Endothelial cell of umbilical vein (primary cell): ENCODE measurements around the gene CHN1. TPM values are rescaled to one million over a fixed set of nuclear protein-coding genes. Genes with fewer than 3 reads are reported as not detected.

Source experiments
- BruUV-seq: library from RNA; stranded (reverse); fragments of 400-500 nt; replicated peaks from 2 replicates; lab custom pipeline; 2021; lab: Mats Ljungman, UMichigan
- CTCF ChIA-PET: fragments of 300-600, 350-600 bp; sonication (Branson Sonifier 250); formaldehyde crosslinking; loops from one replicate; lab custom pipeline; 2021; ENCODE audit warnings: antibody characterized with exemption, inconsistent platforms; lab: Charles Lee
- POLR2A ChIA-PET: fragments of 300-600, 350-600 bp; sonication (Branson Sonifier 250); formaldehyde crosslinking; loops from one replicate; lab custom pipeline; 2021; ENCODE audit warnings: antibody characterized with exemption, inconsistent platforms; lab: Charles Lee
- DNase-seq: peaks from one replicate; pipeline ENCODE4 v3.0.0-alpha.2; 2011; ENCODE audit warnings: low read depth, low spot score
- FAIRE-seq: peaks from 2 replicates; lab custom pipeline; 2011; peaks lifted over from hg19 to GRCh38; lab: Jason Lieb, UNC
- H2AFZ ChIP-seq: 2 replicates; pipeline ENCODE4 v1.6.0; 2012; ENCODE audit warnings: low read depth, low read length, control low read depth, inconsistent platforms
- H3K27ac ChIP-seq: 2 replicates; pipeline ENCODE4 v1.5.1; 2011; ENCODE audit warnings: low read depth, mild to moderate bottlenecking, control low read depth, low read length, moderate library complexity; ENCODE audit not compliant: insufficient read depth
- H3K27me3 ChIP-seq, 2 experiments: 2 replicates each; pipeline versions ENCODE4 v1.6.0 to v1.6.1; 2011; ENCODE audit warnings: low read length in 2 of 2, mixed read lengths in 1 of 2; ENCODE audit not compliant: control insufficient read depth in 2 of 2, insufficient read depth in 2 of 2
- H3K36me3 ChIP-seq, 2 experiments: 2 replicates in 1 of 2; 3 replicates in 1 of 2; pipeline ENCODE4 v1.5.1; 2011; ENCODE audit warnings: low read length in 2 of 2, mild to moderate bottlenecking in 1 of 2, moderate library complexity in 1 of 2; ENCODE audit not compliant: control insufficient read depth in 2 of 2, insufficient read depth in 2 of 2; ENCODE audit errors: extremely low read depth in 1 of 2
- H3K4me1 ChIP-seq: 3 replicates; pipeline ENCODE4 v1.5.1; 2011; ENCODE audit warnings: mild to moderate bottlenecking, low read length; ENCODE audit not compliant: control insufficient read depth, insufficient read depth; ENCODE audit errors: extremely low read depth
- H3K4me2 ChIP-seq: 2 replicates; pipeline ENCODE4 v1.6.1; 2011; ENCODE audit warnings: low read length, control low read depth, mixed read lengths; ENCODE audit not compliant: insufficient read depth
- H3K4me3 ChIP-seq, 3 experiments: fragments of 200-600 bp in 1 of 3; sonication (generic), shearing (Covaris generic) in 1 of 3; replicated peaks in 1 of 3; 2 replicates each; pipeline ENCODE4 v1.5.1; 2011 to 2016; ENCODE audit warnings: control low read depth in 3 of 3, low read length in 3 of 3, mild to moderate bottlenecking in 2 of 3, inconsistent platforms in 1 of 3, low read depth in 1 of 3, moderate library complexity in 1 of 3; ENCODE audit not compliant: insufficient read depth in 1 of 3
- H3K79me2 ChIP-seq: 2 replicates; pipeline ENCODE4 v1.6.0; 2012; ENCODE audit warnings: low read length, inconsistent platforms; ENCODE audit not compliant: control insufficient read depth, insufficient read depth
- H3K9ac ChIP-seq: replicated peaks from 2 replicates; pipeline ENCODE3; 2011; ENCODE audit warnings: low read length, control low read depth; ENCODE audit not compliant: insufficient read depth; ENCODE audit errors: extremely low read depth
- H3K9me1 ChIP-seq: replicated peaks from 3 replicates; pipeline ENCODE4 v1.6.0; 2011; ENCODE audit warnings: mild to moderate bottlenecking, low read length; ENCODE audit not compliant: control insufficient read depth, insufficient read depth; ENCODE audit errors: extremely low read depth
- H3K9me3 ChIP-seq: replicated peaks from 2 replicates; pipeline ENCODE4 v1.5.1; 2012; ENCODE audit warnings: low read length, inconsistent platforms; ENCODE audit not compliant: control insufficient read depth, insufficient read depth
- H4K20me1 ChIP-seq: replicated peaks from 2 replicates; pipeline ENCODE3; 2011; ENCODE audit warnings: mild to moderate bottlenecking, low read length; ENCODE audit not compliant: control insufficient read depth, insufficient read depth; ENCODE audit errors: extremely low read depth
- CTCF ChIP-seq, 2 donors: IDR thresholded peaks; 1 replicate in 1 of 2; 2 replicates in 1 of 2; pipeline ENCODE4 v1.5.1; 2011; ENCODE audit warnings: low read length in 2 of 2, mild to moderate bottlenecking in 2 of 2, moderate library complexity in 2 of 2, control low read depth in 1 of 2, inconsistent platforms in 1 of 2, low read depth in 1 of 2; ENCODE audit not compliant: insufficient read depth in 1 of 2; ENCODE audit errors: extremely low read depth in 1 of 2
- EZH2 ChIP-seq: IDR thresholded peaks from 2 replicates; pipeline ENCODE4 v1.6.1; 2012; ENCODE audit warnings: borderline replicate concordance, low read depth, mild to moderate bottlenecking, moderate library complexity, low read length, inconsistent platforms; ENCODE audit not compliant: severe bottlenecking
- FOS ChIP-seq: IDR thresholded peaks from 2 replicates; pipeline ENCODE4 v1.6.1; 2011; ENCODE audit warnings: mild to moderate bottlenecking, low read length, moderate library complexity, borderline replicate concordance; ENCODE audit not compliant: insufficient read depth
- GATA2 ChIP-seq: IDR thresholded peaks from 2 replicates; pipeline ENCODE4 v1.7.0; 2011; ENCODE audit warnings: low read depth, mild to moderate bottlenecking, moderate library complexity, mixed read lengths, low read length; ENCODE audit not compliant: insufficient read length, insufficient read depth
- JUN ChIP-seq: IDR thresholded peaks from 2 replicates; pipeline ENCODE4 v1.6.1; 2011; ENCODE audit warnings: borderline replicate concordance, low read depth; ENCODE audit not compliant: insufficient read length, insufficient read depth
- MAX ChIP-seq: IDR thresholded peaks from 2 replicates; pipeline ENCODE4 v1.6.1; 2011; ENCODE audit not compliant: insufficient read depth, insufficient read length
- MYC ChIP-seq: IDR thresholded peaks from one replicate; pipeline ENCODE4 v1.6.1; 2011; ENCODE audit warnings: mild to moderate bottlenecking, low read depth, low read length
- POLR2A ChIP-seq: IDR thresholded peaks from 2 replicates; pipeline ENCODE4 v1.6.1; 2012; ENCODE audit warnings: low read depth, mild to moderate bottlenecking, control low read depth, low read length
- POLR2AphosphoS5 ChIP-seq: IDR thresholded peaks from 2 replicates; pipeline ENCODE4 v1.6.1; 2012; ENCODE audit warnings: low read depth, mild to moderate bottlenecking, control low read depth, low read length, moderate library complexity; ENCODE audit not compliant: insufficient read depth
- dilution Hi-C: fragments of 300-500 bp; cut with MboI; formaldehyde crosslinking; loops from one replicate; pipeline ENCODE4 v1.15.0; 2019; ENCODE audit warnings: low sequenced_read_pairs; ENCODE audit not compliant: extremely low pct_ligation_motif_present
- intact Hi-C: fragments of 100-400 bp; cut with micrococcal nuclease; formaldehyde crosslinking; loops from one replicate; pipeline ENCODE4 v1.10.0; 2022
- polyA plus RNA-seq, 4 experiments: library from polyadenylated mRNA; depleted of rRNA in 3 of 4; stranded (reverse) in 3 of 4; unstranded in 1 of 4; fragments of >200 nt; gene quantifications; 2 replicates each; pipeline versions ENCODE4 v1.2.1 to v1.2.3, GENCODE V29; 2011 to 2012; ENCODE audit warnings: missing spikeins in 1 of 4
- total RNA-seq: library from RNA; stranded (reverse); gene quantifications from 2 replicates; pipeline ENCODE4 v1.2.3, GENCODE V29; 2021

CHN1 gene
- total and polyA plus RNA-seq, 2 donors (not counting 3 experiments of a cell fraction or from before 2014, with no cell fraction given) = 23.3 to 24.9 TPM

- Histone ChIP-seq H4K20me1 (no peaks in the 10 kb centered on the region), H3K4me2 (no peak overlapping the region), H3K4me3 (no peak overlapping the region), H3K4me1 (peaks cover 2% of the 10 kb centered on the region), H2AFZ (no peak overlapping the region), H3K9me1 (no peaks in the 10 kb centered on the region), H3K27me3 (no peaks in the 10 kb centered on the region), H3K79me2 (no peaks in the 10 kb centered on the region), H3K27ac (no peak overlapping the region), H3K9me3 (no peaks in the 10 kb centered on the region), H3K36me3 (no peaks in the 10 kb centered on the region), H3K9ac (no peak overlapping the region)
- BruUV-seq = no TSS peak
- ChIA-PET CTCF (interaction anchor here (0.6 to 1.0 kb wide), 4 partner anchors 13 to 167 kb away, joined by 3 to 5 read pairs (median 3); no protein-coding TSS in a partner anchor), POLR2A (no interaction called here)
- TF ChIP-seq POLR2AphosphoS5 (no peak), GATA2 (no peak), FOS (no peak), EZH2 (no peak), MYC (no peak), POLR2A (no peak), CTCF (IDR thresholded peaks at IDR 0.05; ENCODE audit: extremely low read depth in 1 of 2, insufficient read depth in 1 of 2, low read depth in 1 of 2, low read length in 2 of 2) (no peak), JUN (no peak), MAX (no peak)
- DNase-seq = no peak
- dilution Hi-C loops = no loop called here
- intact Hi-C loops = no loop called here
- peak; percentile 52 for FAIRE-seq
Measured at GRCh38 chr2:174939046-174939445, 66.1 kb downstream of the CHN1 start.
